ENCODE results near the gene SOX5.

DNA sequence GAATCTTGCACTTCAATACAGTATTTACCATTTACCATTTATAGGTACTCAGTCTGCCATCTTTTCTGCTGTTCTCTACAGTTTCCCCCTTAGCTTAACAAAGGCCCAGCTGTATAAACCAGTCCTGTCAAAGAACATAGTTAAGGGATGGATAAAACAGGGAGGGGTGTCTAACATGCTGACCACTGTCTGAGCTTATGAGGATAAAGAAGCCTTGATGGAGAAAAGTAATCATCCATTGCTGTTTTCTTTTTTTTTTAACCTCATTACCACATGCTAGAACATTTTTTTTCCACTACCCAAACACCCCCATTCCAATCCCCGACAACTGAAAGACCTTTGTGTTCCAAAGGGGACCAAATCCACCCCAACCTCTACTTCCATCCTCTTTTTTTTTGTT lies 39.9 kb downstream of the SOX5 start:
- TF ChIP-seq POLR2A (IDR thresholded peaks at IDR 0.05), result no peak
- TF ChIP-seq, protein P1, sequence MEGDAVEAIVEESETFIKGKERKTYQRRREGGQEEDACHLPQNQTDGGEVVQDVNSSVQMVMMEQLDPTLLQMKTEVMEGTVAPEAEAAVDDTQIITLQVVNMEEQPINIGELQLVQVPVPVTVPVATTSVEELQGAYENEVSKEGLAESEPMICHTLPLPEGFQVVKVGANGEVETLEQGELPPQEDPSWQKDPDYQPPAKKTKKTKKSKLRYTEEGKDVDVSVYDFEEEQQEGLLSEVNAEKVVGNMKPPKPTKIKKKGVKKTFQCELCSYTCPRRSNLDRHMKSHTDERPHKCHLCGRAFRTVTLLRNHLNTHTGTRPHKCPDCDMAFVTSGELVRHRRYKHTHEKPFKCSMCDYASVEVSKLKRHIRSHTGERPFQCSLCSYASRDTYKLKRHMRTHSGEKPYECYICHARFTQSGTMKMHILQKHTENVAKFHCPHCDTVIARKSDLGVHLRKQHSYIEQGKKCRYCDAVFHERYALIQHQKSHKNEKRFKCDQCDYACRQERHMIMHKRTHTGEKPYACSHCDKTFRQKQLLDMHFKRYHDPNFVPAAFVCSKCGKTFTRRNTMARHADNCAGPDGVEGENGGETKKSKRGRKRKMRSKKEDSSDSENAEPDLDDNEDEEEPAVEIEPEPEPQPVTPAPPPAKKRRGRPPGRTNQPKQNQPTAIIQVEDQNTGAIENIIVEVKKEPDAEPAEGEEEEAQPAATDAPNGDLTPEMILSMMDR (IDR thresholded peaks at IDR 0.05), result no peak

All from adrenal gland (tissue), 5 donors.